K562 (cell line): ENCODE measurements around the gene TMEM214. TPM values are rescaled to one million over a fixed set of nuclear protein-coding genes. Genes with fewer than 3 reads are reported as not detected.
A peak's percentile ranks its signal among the peaks of the same experiment; 100 is the strongest.

Source experiments
- ATAC-seq: fragments of 200-7000 bp; cut with Tn5 transposase; 3 replicates; pipeline ENCODE4 v1.9.1; 2020; ENCODE audit warnings: moderate library complexity
- BruUV-seq: library from RNA; stranded (reverse); fragments of 400-500 nt; replicated peaks from 2 replicates; lab custom pipeline; 2021; lab: Mats Ljungman, UMichigan
- CTCF ChIA-PET: fragments of 300-600 bp; formaldehyde crosslinking; extraction: SDS; loops from one replicate; lab custom pipeline; 2021; ENCODE audit warnings: low intra/inter-chr PET ratio; lab: Yijun Ruan, JAX
- POLR2A ChIA-PET: fragments of 300-600, 350-650 bp; sonication (Branson Sonifier 250); formaldehyde crosslinking; extraction: SDS; loops from one replicate; lab custom pipeline; 2021; ENCODE audit warnings: antibody characterized with exemption, inconsistent platforms; lab: Yijun Ruan, JAX
- DNase-seq, 4 experiments: peaks; one replicate each; pipeline versions ENCODE4 v3.0.0 to v3.0.0-alpha.2; 2011 to 2018; ENCODE audit warnings: low spot score in 3 of 4, mixed read lengths in 3 of 4; ENCODE audit errors: extremely low read depth in 1 of 4
- FAIRE-seq: peaks from 2 replicates; lab custom pipeline; 2011; peaks lifted over from hg19 to GRCh38; lab: Jason Lieb, UNC
- H2AFZ ChIP-seq: 2 replicates; pipeline ENCODE4 v1.6.0; 2011; ENCODE audit warnings: low read depth, low read length, control low read depth, inconsistent platforms
- H3K27ac ChIP-seq: fragments of 200-600 bp; 3 replicates; pipeline ENCODE4 v1.8.0; 2011; ENCODE audit warnings: low read depth, mild to moderate bottlenecking, control low read depth, inconsistent platforms, low read length, moderate library complexity, mixed read lengths; ENCODE audit errors: extremely low read depth
- H3K27me3 ChIP-seq, 2 experiments: fragments of 300-600 bp in 1 of 2; 2 replicates in 1 of 2; 3 replicates in 1 of 2; pipeline versions ENCODE4 v1.6.0 to v1.8.0; 2011; ENCODE audit warnings: inconsistent platforms in 2 of 2, low read length in 2 of 2, mild to moderate bottlenecking in 1 of 2, mixed read lengths in 1 of 2, moderate library complexity in 1 of 2; ENCODE audit not compliant: control insufficient read depth in 2 of 2, insufficient read depth in 2 of 2
- H3K36me3 ChIP-seq: fragments of 300-600 bp; 3 replicates; pipeline ENCODE4 v1.8.0; 2011; ENCODE audit warnings: mild to moderate bottlenecking, low read length, inconsistent platforms; ENCODE audit not compliant: control insufficient read depth, insufficient read depth
- H3K4me1 ChIP-seq, 2 experiments: fragments of 200-600 bp in 1 of 2; replicated peaks in 1 of 2; 2 replicates in 1 of 2; 3 replicates in 1 of 2; pipeline versions ENCODE4 v1.5.1 to v1.8.0; 2011; ENCODE audit warnings: inconsistent platforms in 2 of 2, low read length in 2 of 2, mild to moderate bottlenecking in 1 of 2, mixed read lengths in 1 of 2, moderate library complexity in 1 of 2; ENCODE audit not compliant: control insufficient read depth in 2 of 2, insufficient read depth in 2 of 2
- H3K4me2 ChIP-seq: 2 replicates; pipeline ENCODE4 v1.6.1; 2011; ENCODE audit warnings: low read length, control low read depth, inconsistent platforms, mixed read lengths; ENCODE audit not compliant: insufficient read depth
- H3K4me3 ChIP-seq: fragments of 200-600 bp; sonication (generic), shearing (Covaris generic); 2 replicates; pipeline ENCODE4 v1.5.1; 2016; ENCODE audit warnings: control low read depth, inconsistent platforms
- H3K79me2 ChIP-seq: fragments of 200-600 bp; 3 replicates; pipeline ENCODE4 v1.8.0; 2011; ENCODE audit warnings: low read length, inconsistent platforms; ENCODE audit not compliant: control insufficient read depth, insufficient read depth
- H3K9ac ChIP-seq, 2 experiments: 2 replicates each; pipeline versions ENCODE4 v1.6.0 to v1.6.1; 2011; ENCODE audit warnings: low read depth in 2 of 2, low read length in 2 of 2, control low read depth in 1 of 2, inconsistent platforms in 1 of 2, mild to moderate bottlenecking in 1 of 2, mixed read lengths in 1 of 2; ENCODE audit not compliant: insufficient read depth in 1 of 2
- H3K9me1 ChIP-seq: one replicate; pipeline ENCODE4 v1.6.0; 2011; ENCODE audit warnings: inconsistent platforms, mild to moderate bottlenecking, low read length, moderate library complexity; ENCODE audit not compliant: control insufficient read depth, insufficient read depth
- H3K9me3 ChIP-seq: replicated peaks from 2 replicates; pipeline ENCODE4 v1.5.1; 2011; ENCODE audit warnings: low read depth, low read length, inconsistent platforms; ENCODE audit not compliant: control insufficient read depth, insufficient read depth
- H4K20me1 ChIP-seq: replicated peaks from 2 replicates; pipeline ENCODE4 v1.6.1; 2011; ENCODE audit warnings: low read length, inconsistent platforms, mixed read lengths; ENCODE audit not compliant: control insufficient read depth, insufficient read depth
- POLR2G ChIP-seq: fragments of 200-400 bp; formaldehyde crosslinking; IDR thresholded peaks from 2 replicates; pipeline ENCODE4 v1.6.1; 2017; ENCODE audit warnings: low read depth, mild to moderate bottlenecking, antibody characterized with exemption, low read length, moderate library complexity
- RBFOX2 ChIP-seq: fragments of 200-400 bp; formaldehyde crosslinking; IDR thresholded peaks from 2 replicates; pipeline ENCODE4 v1.6.1; 2017; ENCODE audit warnings: low read depth, mild to moderate bottlenecking, low read length, moderate library complexity
- RBM22 ChIP-seq: fragments of 200-400 bp; formaldehyde crosslinking; IDR thresholded peaks from 2 replicates; pipeline ENCODE4 v1.6.1; 2018; ENCODE audit warnings: low read length, low read depth; ENCODE audit not compliant: poor library complexity, severe bottlenecking
- SMARCA5 ChIP-seq: fragments of 450-650 bp; IDR thresholded peaks from 2 replicates; pipeline ENCODE4 v1.6.1; 2016
- WGBS: fragments of 100-300 bp; shearing (Covaris generic); methylation state at CpG from one replicate; pipeline ENCODE4 v1.1.6; 2016; ENCODE audit warnings: low coverage, mixed read lengths; ENCODE audit not compliant: insufficient coverage; ENCODE audit errors: missing lambda C conversion rate; 5-methylcytosine and 5-hydroxymethylcytosine counted together
- in situ Hi-C: fragments of 300-500 bp; cut with MboI; formaldehyde crosslinking; loops from 4 replicates; pipeline ENCODE4 v1.15.0; 2018; ENCODE audit warnings: inconsistent platforms, mixed read lengths
- intact Hi-C: fragments of 100-400 bp; cut with micrococcal nuclease; formaldehyde crosslinking; loops from 2 replicates; pipeline ENCODE4 v1.14.2; 2022
- polyA plus RNA-seq, 8 experiments: library from polyadenylated mRNA; depleted of rRNA in 4 of 8; stranded (reverse) in 5 of 8; unstranded in 3 of 8; fragments of >200 nt; fragmentation: Nextera tagmentation in 2 of 8; fragmentation: Illumina TruSeq in 1 of 8; extraction: Ambion mirVana in 2 of 8; extraction: Trizol in 1 of 8; gene quantifications; 2 replicates each; pipeline versions ENCODE4 v1.2.1 to v1.2.3, GENCODE V29; 2011 to 2014; ENCODE audit warnings: inconsistent platforms in 1 of 8, missing spikeins in 1 of 8
- total RNA-seq, 7 experiments: library from RNA; depleted of rRNA in 6 of 7; stranded (reverse); fragments of >200 nt in 6 of 7; fragmentation: Illumina TruSeq in 2 of 7; extraction: Trizol in 2 of 7; gene quantifications; 2 replicates each; pipeline versions ENCODE4 v1.2.1 to v1.2.3, GENCODE V29; 2011 to 2021; ENCODE audit warnings: low replicate concordance in 1 of 7
- TF ChIP-seq, protein P1 (sequence below), 2 experiments: fragments of 450-650 bp; IDR thresholded peaks; 2 replicates each; pipeline ENCODE4 v1.6.1; 2016; ENCODE audit warnings: mild to moderate bottlenecking in 2 of 2, borderline replicate concordance in 1 of 2, low read depth in 1 of 2, moderate library complexity in 1 of 2

The TMEM214 gene
- total and polyA plus RNA-seq, 9 of the 15 experiments (the other 6 are each of a cell fraction or from before 2014, with no cell fraction given), result 11.4 to 81.4 (median 44.1) TPM

DNA sequence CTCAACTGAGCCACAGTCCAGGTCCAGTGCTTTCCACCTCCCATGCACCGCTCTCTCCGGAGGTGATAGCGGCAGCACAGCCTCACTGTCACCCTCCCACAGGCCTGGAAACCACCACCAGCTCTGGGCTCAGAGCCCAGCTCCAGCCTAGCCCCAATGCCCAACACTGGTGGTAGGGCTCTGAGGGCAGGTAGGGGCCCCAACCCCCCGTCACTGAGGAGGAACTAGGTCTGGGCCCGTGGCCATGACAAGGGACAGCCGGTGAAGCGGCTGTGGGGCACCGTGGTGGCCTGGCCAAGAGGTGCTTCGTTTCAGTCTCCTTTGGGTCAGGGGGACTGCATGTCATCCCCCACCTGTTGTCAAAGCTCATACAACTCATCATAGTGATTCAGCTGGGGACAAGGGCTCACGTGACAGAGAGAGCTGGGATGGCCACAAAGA is 5.5 kb upstream of the TMEM214 start:
- WGBS, result 86% methylated on average over 10 of the region's 10 CpGs
- in situ Hi-C loops, result no loop called here
- no peak for DNase-seq
- no peak overlapping the region for H3K4me2 ChIP-seq
- intact Hi-C loops, result no loop called here
- peak overlapping the region in 1 of 2 experiments; percentile 62; a peak in 1 of 4 replicates for H3K9ac ChIP-seq
- H3K27me3 ChIP-seq, result no peaks in the 10 kb centered on the region
- no peak overlapping the region for H2AFZ ChIP-seq
- peaks cover 15% of the 10 kb centered on the region for H3K79me2 ChIP-seq
- no peak overlapping the region for H3K4me3 ChIP-seq
- POLR2A ChIA-PET, result interaction anchor here (0.6 to 1.1 kb wide), 2 partner anchors 65 to 77 kb away, joined by 3 read pairs; no protein-coding TSS in a partner anchor
- peaks cover 10 to 40% of the 10 kb centered on the region in 2 experiments for H3K4me1 ChIP-seq
- ATAC-seq, result no peak
- H3K9me3 ChIP-seq, result no peaks in the 10 kb centered on the region
- no TSS peak for BruUV-seq
- FAIRE-seq, result no peak
- H3K9me1 ChIP-seq, result no peaks in the 10 kb centered on the region
- no peak overlapping the region for H3K27ac ChIP-seq
- peaks cover 78% of the 10 kb centered on the region for H3K36me3 ChIP-seq
- CTCF ChIA-PET, result no interaction called here
- TF ChIP-seq SMARCA5, result no peak
- peak; percentile 47 for TF ChIP-seq RBFOX2
- TF ChIP-seq RBM22, result peak; percentile 77
- peak; percentile 65 for TF ChIP-seq POLR2G
- H4K20me1 ChIP-seq, result 0 out of 2 replicates have a peak, but pooled peaks cover 7% of the 10 kb centered on the region

DNA sequence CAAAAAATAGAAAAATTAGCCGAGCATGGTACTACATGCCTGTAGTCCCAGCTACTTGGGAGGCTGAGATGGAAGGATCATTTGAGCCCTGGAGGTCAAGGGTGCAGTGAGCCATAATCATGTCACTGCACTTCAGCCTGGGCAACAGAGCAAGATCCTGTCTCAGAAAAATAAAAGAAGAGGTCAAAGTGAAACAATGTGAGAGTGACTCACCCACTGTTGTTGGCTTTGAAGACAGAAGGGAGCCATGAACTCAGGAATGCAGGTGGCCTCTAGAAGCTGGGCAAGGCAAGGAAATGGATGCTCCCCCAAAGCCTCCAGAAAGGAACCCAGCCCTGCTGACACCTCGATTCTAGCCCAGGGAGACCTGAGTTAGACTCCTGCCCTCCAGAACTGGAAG is 3.7 kb upstream of the TMEM214 start:
- Histone ChIP-seq H3K36me3 (peaks cover 66% of the 10 kb centered on the region; the same call in 2 of the 3 replicates), H4K20me1 (0 out of 2 replicates have a peak, but pooled peaks cover 2% of the 10 kb centered on the region), H3K79me2 (peaks cover 31% of the 10 kb centered on the region), H3K9me3 (no peaks in the 10 kb centered on the region), H3K4me1 (peaks cover 15 to 42% of the 10 kb centered on the region in 2 experiments), H3K4me3 (no peak overlapping the region), H3K9ac (no peak overlapping the region), H2AFZ (no peak overlapping the region), H3K4me2 (no peak overlapping the region), H3K27ac (no peak overlapping the region), H3K27me3 (no peaks in the 10 kb centered on the region), H3K9me1 (no peaks in the 10 kb centered on the region)
- ATAC-seq, result no peak
- intact Hi-C loops, result no loop called here
- in situ Hi-C loops, result no loop called here
- BruUV-seq, result no TSS peak
- ChIA-PET POLR2A (interaction anchor here (0.6 to 3.5 kb wide), 4 partner anchors 10 to 66 kb away, joined by 3 to 18 read pairs (median 4); no protein-coding TSS in a partner anchor), CTCF (no interaction called here)
- FAIRE-seq, result no peak
- WGBS, result 80% methylated on average over 2 of the region's 2 CpGs
- DNase-seq, result no peak
- TF ChIP-seq, protein P1, sequence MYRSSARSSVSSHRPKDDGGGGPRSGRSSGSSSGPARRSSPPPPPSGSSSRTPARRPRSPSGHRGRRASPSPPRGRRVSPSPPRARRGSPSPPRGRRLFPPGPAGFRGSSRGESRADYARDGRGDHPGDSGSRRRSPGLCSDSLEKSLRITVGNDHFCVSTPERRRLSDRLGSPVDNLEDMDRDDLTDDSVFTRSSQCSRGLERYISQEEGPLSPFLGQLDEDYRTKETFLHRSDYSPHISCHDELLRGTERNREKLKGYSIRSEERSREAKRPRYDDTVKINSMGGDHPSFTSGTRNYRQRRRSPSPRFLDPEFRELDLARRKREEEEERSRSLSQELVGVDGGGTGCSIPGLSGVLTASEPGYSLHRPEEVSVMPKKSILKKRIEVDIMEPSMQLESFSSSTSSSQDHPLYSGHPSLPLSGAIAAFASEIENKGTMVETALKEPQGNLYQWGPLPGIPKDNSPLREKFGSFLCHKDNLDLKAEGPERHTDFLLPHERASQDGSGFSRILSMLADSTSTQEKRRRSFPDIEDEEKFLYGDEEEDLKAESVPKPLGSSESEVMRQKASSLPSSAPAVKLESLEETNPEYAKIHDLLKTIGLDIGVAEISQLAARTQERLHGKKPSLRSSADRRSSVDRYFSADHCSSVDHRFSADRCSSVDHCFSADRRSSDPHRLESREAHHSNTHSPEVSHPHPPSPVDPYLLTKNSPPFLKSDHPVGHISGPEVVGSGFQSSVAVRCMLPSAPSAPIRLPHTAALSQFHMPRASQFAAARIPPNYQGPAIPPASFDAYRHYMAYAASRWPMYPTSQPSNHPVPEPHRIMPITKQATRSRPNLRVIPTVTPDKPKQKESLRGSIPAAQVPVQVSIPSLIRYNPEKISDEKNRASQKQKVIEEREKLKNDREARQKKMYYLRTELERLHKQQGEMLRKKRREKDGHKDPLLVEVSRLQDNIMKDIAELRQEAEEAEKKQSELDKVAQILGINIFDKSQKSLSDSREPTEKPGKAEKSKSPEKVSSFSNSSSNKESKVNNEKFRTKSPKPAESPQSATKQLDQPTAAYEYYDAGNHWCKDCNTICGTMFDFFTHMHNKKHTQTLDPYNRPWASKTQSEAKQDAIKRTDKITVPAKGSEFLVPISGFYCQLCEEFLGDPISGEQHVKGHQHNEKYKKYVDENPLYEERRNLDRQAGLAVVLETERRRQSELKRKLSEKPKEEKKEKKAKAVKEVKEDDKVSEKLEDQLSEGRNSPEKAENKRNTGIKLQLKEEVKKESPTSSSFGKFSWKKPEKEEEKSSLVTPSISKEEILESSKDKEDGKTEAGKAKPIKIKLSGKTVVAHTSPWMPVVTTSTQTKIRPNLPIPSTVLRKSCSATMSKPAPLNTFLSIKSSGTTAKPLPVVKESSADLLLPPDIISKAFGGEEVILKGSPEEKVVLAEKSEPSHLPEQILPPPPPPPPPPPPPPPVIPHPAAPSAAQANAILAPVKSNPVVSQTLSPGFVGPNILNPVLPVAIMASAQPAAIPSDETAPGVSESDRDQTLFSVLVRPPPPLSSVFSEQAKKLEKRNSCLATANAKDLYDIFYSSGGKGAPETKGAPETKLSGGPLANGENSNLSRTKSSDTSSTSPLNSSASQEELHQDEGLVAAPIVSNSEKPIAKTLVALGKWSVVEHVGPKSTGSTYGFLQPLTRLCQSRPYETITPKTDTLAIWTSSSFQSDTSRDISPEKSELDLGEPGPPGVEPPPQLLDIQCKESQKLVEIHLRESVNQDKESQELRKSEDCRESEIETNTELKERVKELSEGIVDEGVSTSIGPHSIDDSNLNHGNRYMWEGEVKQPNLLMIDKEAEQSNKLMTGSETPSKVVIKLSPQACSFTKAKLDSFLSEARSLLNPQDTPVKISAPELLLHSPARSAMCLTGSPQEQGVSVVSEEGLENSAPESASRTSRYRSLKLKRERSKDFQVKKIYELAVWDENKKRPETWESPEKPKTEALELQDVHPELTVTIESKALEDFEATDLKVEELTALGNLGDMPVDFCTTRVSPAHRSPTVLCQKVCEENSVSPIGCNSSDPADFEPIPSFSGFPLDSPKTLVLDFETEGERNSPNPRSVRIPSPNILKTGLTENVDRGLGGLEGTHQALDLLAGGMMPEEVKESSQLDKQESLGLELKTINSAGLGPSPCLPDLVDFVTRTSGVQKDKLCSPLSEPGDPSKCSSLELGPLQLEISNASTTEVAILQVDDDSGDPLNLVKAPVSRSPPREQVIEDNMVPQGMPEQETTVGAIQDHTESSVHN (IDR thresholded peaks at IDR 0.05; ENCODE audit: borderline replicate concordance in 1 of 2, low read depth in 1 of 2), result no peak
